ENCODE results near the gene SWSAP1. TPM values are rescaled to one million over a fixed set of nuclear protein-coding genes. Genes with fewer than 3 reads are reported as not detected.

Gene SWSAP1
- polyA plus RNA-seq, 1 of the 3 experiments (the other 2 are of a cell fraction), result 2.8 TPM

- CTCF ChIA-PET, result interaction anchor here (0.7 to 9.9 kb wide), 16 partner anchors 11 to 293 kb away, joined by 3 to 85 read pairs (median 5); partner anchors contain the start of genes EPOR, ODAD3, PRKCSH and SWSAP1
- Histone ChIP-seq H3K9me2 (no peaks in the 10 kb centered on the region), H3K4me2 (peak within 1 kb of the TSS; percentile 85), H3K4me1 (ENCODE audit: control insufficient read depth in 1 of 2, insufficient read depth in 2 of 2, low read depth in 1 of 2, low read length in 1 of 2) (no peaks in the 10 kb centered on the region; a peak in 1 of 4 replicates), H4K20me1 (ENCODE audit: insufficient read depth) (no peaks in the 10 kb centered on the region), H2AFZ (ENCODE audit: low read depth) (peak within 1 kb of the TSS; percentile 94), H3K27me3 (ENCODE audit: insufficient read depth) (no peaks in the 10 kb centered on the region), H3K36me3 (replicated peaks in 1 of 2; ENCODE audit: control insufficient read depth in 1 of 2, insufficient read depth in 2 of 2, low read length in 1 of 2) (no peaks in the 10 kb centered on the region), H3K9me3 (no peaks in the 10 kb centered on the region), H3K27ac (ENCODE audit: low read depth in 2 of 2, low read length in 1 of 2) (peak within 1 kb of the TSS in 1 of 2 experiments; percentile 51; a peak in 2 of 4 replicates), H3K79me2 (ENCODE audit: insufficient read depth) (no peaks in the 10 kb centered on the region), H3F3A (replicated peaks; ENCODE audit: insufficient read depth) (no peaks in the 10 kb centered on the region), H3K9ac (peak within 1 kb of the TSS; percentile 61; the same call in 1 of the 2 replicates), H3K4me3 (ENCODE audit: low read depth in 2 of 2, low read length in 1 of 2) (peak within 1 kb of the TSS; percentile 64 to 65)
- DNase-seq, result peak; percentile 95
- POLR2A ChIA-PET, result interaction anchor here (0.5 to 2.9 kb wide), 10 partner anchors 16 to 703 kb away, joined by 3 to 30 read pairs (median 3); partner anchors contain the start of genes ELAVL3, EPOR, ODAD3 and PRKCSH
- TF ChIP-seq POLR2AphosphoS5 (IDR thresholded peaks at IDR 0.05; ENCODE audit: low read depth, low read length), result peak; percentile 34; the same call in 1 of the 2 replicates
- no peak for TF ChIP-seq FOSL2 (IDR thresholded peaks at IDR 0.05; ENCODE audit: borderline replicate concordance, low read depth)
- WGBS (ENCODE audit: low lambda C conversion rate), result 20% methylated on average over 32 of the region's 72 CpGs
Measured at GRCh38 chr19:11418549-11419506, 44.4 kb downstream of the SWSAP1 start, which contains the start of gene RGL3. TSS of gene RGL3 (minus strand) at chr19:11419314. CDS start at chr19:11419278, 36 bp downstream.

- Histone ChIP-seq H3K79me2 (ENCODE audit: insufficient read depth) (no peaks in the 10 kb centered on the region), H3K36me3 (replicated peaks in 1 of 2; ENCODE audit: control insufficient read depth in 1 of 2, insufficient read depth in 2 of 2, low read length in 1 of 2) (no peaks in the 10 kb centered on the region), H3F3A (replicated peaks; ENCODE audit: insufficient read depth) (peaks cover 6% of the 10 kb centered on the region), H3K9me3 (no peaks in the 10 kb centered on the region), H3K9ac (no peak overlapping the region), H3K27ac (ENCODE audit: low read depth in 2 of 2, low read length in 1 of 2) (no peak overlapping the region), H4K20me1 (ENCODE audit: insufficient read depth) (no peaks in the 10 kb centered on the region), H3K9me2 (no peaks in the 10 kb centered on the region), H3K4me3 (ENCODE audit: low read depth in 2 of 2, low read length in 1 of 2) (no peak overlapping the region), H3K4me2 (no peak overlapping the region), H3K27me3 (ENCODE audit: insufficient read depth) (no peaks in the 10 kb centered on the region), H3K4me1 (ENCODE audit: control insufficient read depth in 1 of 2, insufficient read depth in 2 of 2, low read depth in 1 of 2, low read length in 1 of 2) (no peaks in the 10 kb centered on the region; a peak in 1 of 4 replicates), H2AFZ (ENCODE audit: low read depth) (no peak overlapping the region)
- WGBS (ENCODE audit: low lambda C conversion rate), result 89% methylated on average over 29 of the region's 46 CpGs
- ChIA-PET POLR2A (interaction anchor here (0.5 to 2.9 kb wide), 5 partner anchors 11 to 60 kb away, joined by 3 to 30 read pairs (median 7); partner anchors contain the start of genes ELAVL3, EPOR, ODAD3 and PRKCSH), CTCF (interaction anchor here (1.1 to 9.9 kb wide), 6 partner anchors 14 to 62 kb away, joined by 3 to 85 read pairs (median 12); partner anchors contain the start of genes EPOR, ODAD3 and PRKCSH)
- TF ChIP-seq POLR2AphosphoS5 (IDR thresholded peaks at IDR 0.05; ENCODE audit: low read depth, low read length), result no peak
- DNase-seq, result no peak
Measured at GRCh38 chr19:11420429-11421370, 46.2 kb downstream of the SWSAP1 start.

GRCh38 chr19:11421371-11422098 is 47.1 kb downstream of the SWSAP1 start:
- no peak overlapping the region for H3K9ac ChIP-seq
- H3K27ac ChIP-seq (ENCODE audit: low read depth in 2 of 2, low read length in 1 of 2), result no peak overlapping the region
- H3K9me3 ChIP-seq, result no peaks in the 10 kb centered on the region
- peak; percentile 77 for DNase-seq
- no peak overlapping the region for H3K4me2 ChIP-seq
- H3K9me2 ChIP-seq, result no peaks in the 10 kb centered on the region
- H3K4me3 ChIP-seq (ENCODE audit: low read depth in 2 of 2, low read length in 1 of 2), result no peak overlapping the region
- no peaks in the 10 kb centered on the region for H4K20me1 ChIP-seq (ENCODE audit: insufficient read depth)
- H3K79me2 ChIP-seq (ENCODE audit: insufficient read depth), result no peaks in the 10 kb centered on the region
- no peak overlapping the region for H2AFZ ChIP-seq (ENCODE audit: low read depth)
- CTCF ChIA-PET, result interaction anchor here (5.1 to 9.9 kb wide), 2 partner anchors 13 to 39 kb away, joined by 33 to 85 read pairs; partner anchors contain the start of genes EPOR, ODAD3 and PRKCSH
- peaks cover 6% of the 10 kb centered on the region for H3F3A ChIP-seq (replicated peaks; ENCODE audit: insufficient read depth)
- POLR2A ChIA-PET, result interaction anchor here (0.8 kb wide), 1 partner anchor 13 kb away, joined by 3 read pairs; the partner anchor contains the start of gene ODAD3
- H3K36me3 ChIP-seq (replicated peaks in 1 of 2; ENCODE audit: control insufficient read depth in 1 of 2, insufficient read depth in 2 of 2, low read length in 1 of 2), result no peaks in the 10 kb centered on the region
- WGBS (ENCODE audit: low lambda C conversion rate), result 87% methylated on average over 34 of the region's 36 CpGs
- TF ChIP-seq FOXJ3 (CRISPR knock-in tag; IDR thresholded peaks at IDR 0.05) (no peak), GABPA (IDR thresholded peaks at IDR 0.05; ENCODE audit: low read depth) (no peak), TEAD4 (IDR thresholded peaks at IDR 0.05; ENCODE audit: borderline replicate concordance, insufficient read depth) (no peak), EP300 (IDR thresholded peaks at IDR 0.05; ENCODE audit: borderline replicate concordance in 1 of 2, low read depth in 1 of 2, low read length in 1 of 2) (no peak), RXRA (IDR thresholded peaks at IDR 0.05; ENCODE audit: borderline replicate concordance, low read depth) (no peak), JUND (IDR thresholded peaks at IDR 0.05) (no peak), MXI1 (IDR thresholded peaks at IDR 0.05; ENCODE audit: low read depth, low read length) (no peak), CHD2 (IDR thresholded peaks at IDR 0.05; ENCODE audit: low read length, partially characterized antibody) (no peak), RFX5 (IDR thresholded peaks at IDR 0.05; ENCODE audit: low read length) (no peak), ZBTB33 (IDR thresholded peaks at IDR 0.05; ENCODE audit: borderline replicate concordance, low read depth) (no peak)
- no peaks in the 10 kb centered on the region; a peak in 1 of 4 replicates for H3K4me1 ChIP-seq (ENCODE audit: control insufficient read depth in 1 of 2, insufficient read depth in 2 of 2, low read depth in 1 of 2, low read length in 1 of 2)
- no peaks in the 10 kb centered on the region for H3K27me3 ChIP-seq (ENCODE audit: insufficient read depth)
